Ovary (tissue), 9 donors: ENCODE results near the gene LSP1. TPM values are rescaled to one million over a fixed set of nuclear protein-coding genes. Genes with fewer than 3 reads are reported as not detected.

Experiments
- DNase-seq, 5 donors: peaks; one replicate each; pipeline ENCODE4 v3.0.0-alpha.2; 2019 to 2020
- H3K27ac ChIP-seq, 2 donors: fragments of 200-600 bp; one replicate each; pipeline versions ENCODE4 v1.5.1 to v1.8.0; 2019 to 2022
- H3K27me3 ChIP-seq: fragments of 200-600 bp; one replicate; pipeline ENCODE4 v1.8.0; 2022
- H3K36me3 ChIP-seq: fragments of 200-600 bp; sonication (generic); one replicate; pipeline ENCODE4 v1.5.1; 2019
- H3K4me1 ChIP-seq: one replicate; pipeline ENCODE4 v1.8.1; 2013; ENCODE audit warnings: mild to moderate bottlenecking, moderate library complexity; ENCODE audit not compliant: insufficient read depth
- H3K4me3 ChIP-seq: fragments of 200-600 bp; sonication (generic); one replicate; pipeline ENCODE4 v1.5.1; 2017
- H3K9me3 ChIP-seq, 2 donors: fragments of 200-600 bp in 1 of 2; sonication (generic) in 1 of 2; one replicate each; pipeline versions ENCODE4 v1.5.1 to v1.8.1; 2013 to 2019; ENCODE audit warnings: mild to moderate bottlenecking in 1 of 2, moderate library complexity in 1 of 2
- CTCF ChIP-seq, 3 donors: fragments of 450-650 bp in 2 of 3; fragments of 200-600 bp in 1 of 3; IDR thresholded peaks; one replicate each; pipeline versions ENCODE4 v1.5.1 to v1.8.0; 2016 to 2022; ENCODE audit warnings: antibody characterized with exemption in 3 of 3, mild to moderate bottlenecking in 1 of 3
- EP300 ChIP-seq: sonication (generic); formaldehyde crosslinking; IDR thresholded peaks from one replicate; pipeline ENCODE4 v1.6.1; 2017; ENCODE audit warnings: antibody characterized with exemption
- POLR2A ChIP-seq: fragments of 450-650 bp; IDR thresholded peaks from one replicate; pipeline ENCODE4 v1.6.1; 2017; ENCODE audit warnings: antibody characterized with exemption, mild to moderate bottlenecking, moderate library complexity
- WGBS, 3 donors: extraction: QIAGEN DNeasy Blood & Tissue Kit in 1 of 3; methylation state at CpG; one replicate each; pipeline versions ENCODE4 v1.1.5 to v1.1.7; 2013 to 2017; 5-methylcytosine and 5-hydroxymethylcytosine counted together
- intact Hi-C, 4 donors: fragments of 100-400 bp; cut with DNase I; formaldehyde crosslinking; loops; one replicate each; pipeline versions ENCODE4 v1.11.0 to v1.15.1; 2022 to 2023
- polyA plus RNA-seq, 2 donors: library from polyadenylated mRNA; stranded (reverse); fragments of 200-250 nt in 1 of 2; fragments of 350-450 nt in 1 of 2; fragmentation: Illumina TruSeq in 1 of 2; extraction: RNeasy Lipid Tissue Mini Kit (QIAGEN cat#74804) in 1 of 2; gene quantifications; one replicate each; pipeline ENCODE4 v1.2.3, GENCODE V29; 2013 to 2014
- total RNA-seq, 7 donors: library from RNA; depleted of rRNA in 2 of 7; stranded (reverse); fragments of >200 nt in 2 of 7; fragmentation: NEBNext Ultra II Directional in 3 of 7; extraction: Animal tissue kit (Norgen Biotek cat#: 25700) in 3 of 7; gene quantifications; one replicate each; pipeline versions ENCODE4 v1.1.0 to v1.2.4, GENCODE V29; 2016 to 2023
- donor health status: DM: no; HTN: no; CAD: no; lungs with moderate emphysema.
- donor health status: DM: no; HTN: no; CAD: no.
- donor health status: Bipolar disorder and iron deficiency.
- donor health status: DM: yes; HTN: yes; CAD: no.
- donor health status: DM: no; HTN: no; CAD: no.
- donor health status: DM: yes; HTN: yes; CAD: no.

Gene LSP1
- total and polyA plus RNA-seq, 9 donors, result 3.5 to 22.0 (median 9.0) TPM

- Histone ChIP-seq H3K4me3 (no peak overlapping the region), H3K36me3 (no peaks in the 10 kb centered on the region), H3K9me3 (no peaks in the 10 kb centered on the region), H3K27me3 (no peaks in the 10 kb centered on the region), H3K27ac (no peak overlapping the region), H3K4me1 (no peaks in the 10 kb centered on the region)
- TF ChIP-seq EP300 (no peak), POLR2A (no peak), CTCF (IDR thresholded peaks at IDR 0.05) (no peak)
- intact Hi-C loops, result loop anchor here in 3 of 4 donors (5.0 to 10.0 kb wide), 2 partner anchors 43 to 46 kb away; partner anchors contain the start of gene MRPL23 (in 2 of the 3)
- 94 to 96% (median 95%) methylated on average over 4 of the region's 4 CpGs for WGBS, 3 donors
- no peak for DNase-seq
Measured at GRCh38 chr11:1899090-1899489, 46.2 kb downstream of the LSP1 start.

- Histone ChIP-seq H3K9me3 (no peaks in the 10 kb centered on the region), H3K36me3 (no peaks in the 10 kb centered on the region), H3K27ac (no peak overlapping the region), H3K4me1 (no peaks in the 10 kb centered on the region), H3K27me3 (no peaks in the 10 kb centered on the region), H3K4me3 (no peak overlapping the region)
- TF ChIP-seq POLR2A (no peak), EP300 (no peak), CTCF (IDR thresholded peaks at IDR 0.05) (no peak)
- 88 to 91% (median 89%) methylated on average over 5 of the region's 5 CpGs for WGBS, 3 donors
- intact Hi-C loops, result loop anchor here in 3 of 4 donors (5.0 to 10.0 kb wide), 2 partner anchors 43 to 45 kb away; partner anchors contain the start of gene MRPL23 (in 2 of the 3)
- no peak for DNase-seq
Measured at GRCh38 chr11:1899686-1900085, 46.8 kb downstream of the LSP1 start.

GRCh38 chr11:1906181-1906580 lies 53.3 kb downstream of the LSP1 start:
- Histone ChIP-seq H3K4me1 (peaks cover 11% of the 10 kb centered on the region), H3K4me3 (no peak overlapping the region), H3K9me3 (no peaks in the 10 kb centered on the region), H3K27me3 (no peaks in the 10 kb centered on the region), H3K36me3 (no peaks in the 10 kb centered on the region), H3K27ac (peak overlapping the region in 1 of 2 donors; percentile 49)
- intact Hi-C loops, result loop anchor here in 1 of 4 donors (5.0 kb wide), 1 partner anchor 1199 kb away; the partner anchor contains the start of gene EPS8L2
- WGBS, 3 donors, result 14 to 19% (median 17%) methylated on average over 5 of the region's 5 CpGs
- DNase-seq, result no peak
- no peak for TF ChIP-seq POLR2A
- no peak for TF ChIP-seq CTCF (IDR thresholded peaks at IDR 0.05)

- peak in 2 of 5 donors; percentile 16 to 48 for DNase-seq
- Histone ChIP-seq H3K9me3 (no peaks in the 10 kb centered on the region), H3K36me3 (no peaks in the 10 kb centered on the region), H3K4me1 (peaks cover 11% of the 10 kb centered on the region), H3K27me3 (no peaks in the 10 kb centered on the region), H3K4me3 (no peak overlapping the region), H3K27ac (peak overlapping the region in 1 of 2 donors; percentile 49)
- intact Hi-C loops, result loop anchor here in 1 of 4 donors (5.0 kb wide), 1 partner anchor 1200 kb away; the partner anchor contains the start of gene EPS8L2
- TF ChIP-seq CTCF (IDR thresholded peaks at IDR 0.05) (no peak), POLR2A (no peak), EP300 (no peak)
- WGBS, 3 donors, result 35 to 42% (median 35%) methylated on average over 14 of the region's 14 CpGs
Measured at GRCh38 chr11:1906611-1907423, 53.9 kb downstream of the LSP1 start.
